HepG2 (cell line): ENCODE results near the gene RASSF7. TPM values are rescaled to one million over a fixed set of nuclear protein-coding genes. Genes with fewer than 3 reads are reported as not detected.

Source experiments
- ATF7-NPFF ChIP-seq: sonication (generic); formaldehyde crosslinking; IDR thresholded peaks from 2 replicates; pipeline ENCODE4 v1.8.1; 2023; ENCODE audit warnings: mild to moderate bottlenecking, low read depth, missing genetic modification reagents, moderate library complexity
- CHCHD3 ChIP-seq: sonication (generic); formaldehyde crosslinking; IDR thresholded peaks from 2 replicates; pipeline ENCODE4 v1.8.0; 2022; ENCODE audit warnings: mild to moderate bottlenecking, missing genetic modification reagents, moderate library complexity
- DPF2 ChIP-seq: sonication (generic); formaldehyde crosslinking; IDR thresholded peaks from 2 replicates; pipeline ENCODE4 v1.4.0; 2020; ENCODE audit warnings: mild to moderate bottlenecking, low read depth, missing genetic modification reagents, borderline replicate concordance
- FOXA1 ChIP-seq, 2 experiments: fragments of 450-650 bp in 1 of 2; sonication (generic) in 1 of 2; formaldehyde crosslinking in 1 of 2; IDR thresholded peaks; 2 replicates each; pipeline versions ENCODE4 v1.4.0 to v1.6.1; 2016 to 2020; ENCODE audit warnings: missing genetic modification reagents in 1 of 2
- MEIS1 ChIP-seq: sonication (generic); formaldehyde crosslinking; IDR thresholded peaks from 2 replicates; pipeline ENCODE4 v1.9.0; 2021; ENCODE audit warnings: mild to moderate bottlenecking, missing genetic modification reagents, moderate library complexity, borderline replicate concordance
- NRL ChIP-seq: sonication (generic); formaldehyde crosslinking; IDR thresholded peaks from 2 replicates; pipeline ENCODE4 v1.5.0; 2020; ENCODE audit warnings: missing genetic modification reagents, mild to moderate bottlenecking, moderate library complexity, borderline replicate concordance
- PITX1 ChIP-seq: sonication (generic); formaldehyde crosslinking; IDR thresholded peaks from 2 replicates; pipeline ENCODE4 v1.5.1; 2020; ENCODE audit warnings: mild to moderate bottlenecking, missing genetic modification reagents
- POLR2AphosphoS5 ChIP-seq: IDR thresholded peaks from 2 replicates; pipeline ENCODE4 v1.6.1; 2012; ENCODE audit warnings: low read depth, low read length
- REXO4 ChIP-seq: sonication (generic); formaldehyde crosslinking; IDR thresholded peaks from 2 replicates; pipeline ENCODE4 v1.8.0; 2022; ENCODE audit warnings: missing genetic modification reagents, mild to moderate bottlenecking, borderline replicate concordance
- SAP130 ChIP-seq: IDR thresholded peaks from 2 replicates; pipeline ENCODE4 v1.6.1; 2016; ENCODE audit warnings: low read depth
- SMARCC2 ChIP-seq: fragments of 450-650 bp; IDR thresholded peaks from 2 replicates; pipeline ENCODE4 v1.6.1; 2017; ENCODE audit warnings: antibody characterized with exemption, mild to moderate bottlenecking
- SOX6 ChIP-seq, 2 experiments: fragments of 450-650 bp in 1 of 2; sonication (generic) in 1 of 2; formaldehyde crosslinking in 1 of 2; IDR thresholded peaks; 2 replicates each; pipeline versions ENCODE4 v1.4.0 to v1.6.1; 2017 to 2020; ENCODE audit warnings: antibody characterized with exemption in 1 of 2, mild to moderate bottlenecking in 1 of 2, missing genetic modification reagents in 1 of 2
- SPEN ChIP-seq: sonication (generic); formaldehyde crosslinking; IDR thresholded peaks from 2 replicates; pipeline ENCODE4 v1.5.1; 2020; ENCODE audit warnings: low read depth, mild to moderate bottlenecking, missing genetic modification reagents
- SRSF1 ChIP-seq: fragments of 200-400 bp; formaldehyde crosslinking; optimal IDR thresholded peaks from 2 replicates; pipeline ENCODE3; 2017; ENCODE audit warnings: mild to moderate bottlenecking, low read depth, low read length, moderate library complexity
- ZBTB46 ChIP-seq: sonication (generic); formaldehyde crosslinking; IDR thresholded peaks from 2 replicates; pipeline ENCODE4 v1.4.0; 2020; ENCODE audit warnings: mild to moderate bottlenecking, missing genetic modification reagents, borderline replicate concordance
- ZC3H13 ChIP-seq: sonication (generic); formaldehyde crosslinking; IDR thresholded peaks from 2 replicates; pipeline ENCODE4 v1.8.1; 2023; ENCODE audit warnings: mild to moderate bottlenecking, missing genetic modification reagents, moderate library complexity
- ZFP41 ChIP-seq: sonication (generic); formaldehyde crosslinking; IDR thresholded peaks from 2 replicates; pipeline ENCODE4 v1.4.0; 2020; ENCODE audit warnings: mild to moderate bottlenecking, missing genetic modification reagents, borderline replicate concordance
- ZNF317 ChIP-seq: sonication (generic); formaldehyde crosslinking; IDR thresholded peaks from 2 replicates; pipeline ENCODE4 v1.5.0; 2020; ENCODE audit warnings: mild to moderate bottlenecking, missing genetic modification reagents
- ZNF598 ChIP-seq: sonication (generic); formaldehyde crosslinking; IDR thresholded peaks from 2 replicates; pipeline ENCODE4 v1.5.1; 2020; ENCODE audit warnings: mild to moderate bottlenecking, missing genetic modification reagents, borderline replicate concordance
- ZNF709 ChIP-seq: sonication (generic); formaldehyde crosslinking; IDR thresholded peaks from 2 replicates; pipeline ENCODE4 v1.5.0; 2020; ENCODE audit warnings: mild to moderate bottlenecking, missing genetic modification reagents
- polyA plus RNA-seq, 8 experiments: library from polyadenylated mRNA; depleted of rRNA in 3 of 8; stranded (reverse) in 7 of 8; unstranded in 1 of 8; fragments of >200 nt; fragmentation: Illumina TruSeq in 4 of 8; extraction: Trizol in 4 of 8; gene quantifications; 2 replicates each; pipeline versions ENCODE4 v1.2.1 to v1.2.3, GENCODE V29; 2011 to 2016; ENCODE audit warnings: low read depth in 4 of 8, missing spikeins in 1 of 8, mixed read lengths in 1 of 8; ENCODE audit not compliant: insufficient read depth in 1 of 8
- total RNA-seq, 5 experiments: library from RNA; depleted of rRNA; stranded (reverse); fragments of >200 nt; fragmentation: Illumina TruSeq; extraction: Trizol; gene quantifications; 2 replicates each; pipeline ENCODE4 v1.2.3, GENCODE V29; 2016; ENCODE audit warnings: low read depth in 1 of 5
- TF ChIP-seq, protein P1 (sequence below): IDR thresholded peaks from 2 replicates; pipeline ENCODE4 v1.6.1; 2016; ENCODE audit warnings: low read depth, control low read depth
- TF ChIP-seq, protein P2 (sequence below): sonication (generic); formaldehyde crosslinking; IDR thresholded peaks from 2 replicates; pipeline ENCODE4 v1.5.0; 2020; ENCODE audit warnings: mild to moderate bottlenecking, missing genetic modification reagents, borderline replicate concordance

The RASSF7 gene
- total and polyA plus RNA-seq, 2 of the 13 experiments (the other 11 are each of a cell fraction or from before 2014, with no cell fraction given), result 20.2 to 28.6 TPM

- peak; percentile 96 for TF ChIP-seq ZC3H13 (CRISPR knock-in tag)
- TF ChIP-seq, protein P1, sequence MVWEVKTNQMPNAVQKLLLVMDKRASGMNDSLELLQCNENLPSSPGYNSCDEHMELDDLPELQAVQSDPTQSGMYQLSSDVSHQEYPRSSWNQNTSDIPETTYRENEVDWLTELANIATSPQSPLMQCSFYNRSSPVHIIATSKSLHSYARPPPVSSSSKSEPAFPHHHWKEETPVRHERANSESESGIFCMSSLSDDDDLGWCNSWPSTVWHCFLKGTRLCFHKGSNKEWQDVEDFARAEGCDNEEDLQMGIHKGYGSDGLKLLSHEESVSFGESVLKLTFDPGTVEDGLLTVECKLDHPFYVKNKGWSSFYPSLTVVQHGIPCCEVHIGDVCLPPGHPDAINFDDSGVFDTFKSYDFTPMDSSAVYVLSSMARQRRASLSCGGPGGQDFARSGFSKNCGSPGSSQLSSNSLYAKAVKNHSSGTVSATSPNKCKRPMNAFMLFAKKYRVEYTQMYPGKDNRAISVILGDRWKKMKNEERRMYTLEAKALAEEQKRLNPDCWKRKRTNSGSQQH (CRISPR knock-in tag), result no peak
- peak; percentile 14; the same call in 1 of the 2 replicates for TF ChIP-seq PITX1 (CRISPR knock-in tag)
- no peak for TF ChIP-seq FOXA1 (IDR thresholded peaks at IDR 0.05)
- TF ChIP-seq FOXA1 (CRISPR knock-in tag; IDR thresholded peaks at IDR 0.05), result no peak
- 0 out of 2 replicates have a peak, but pooled peaks have one; percentile 55 for TF ChIP-seq MEIS1 (CRISPR knock-in tag)
- peak; percentile 50; the same call in 1 of the 2 replicates for TF ChIP-seq SPEN
- TF ChIP-seq ZNF598 (CRISPR knock-in tag), result peak; percentile 57; the same call in 1 of the 2 replicates
- TF ChIP-seq CHCHD3 (CRISPR knock-in tag), result 0 out of 2 replicates have a peak, but pooled peaks have one; percentile 30
- 0 out of 2 replicates have a peak, but pooled peaks have one; percentile 55 for TF ChIP-seq ATF7-NPFF
- TF ChIP-seq SAP130 (CRISPR knock-in tag), result peak; percentile 54
- peak; percentile 14 for TF ChIP-seq POLR2AphosphoS5
- TF ChIP-seq, protein P2, sequence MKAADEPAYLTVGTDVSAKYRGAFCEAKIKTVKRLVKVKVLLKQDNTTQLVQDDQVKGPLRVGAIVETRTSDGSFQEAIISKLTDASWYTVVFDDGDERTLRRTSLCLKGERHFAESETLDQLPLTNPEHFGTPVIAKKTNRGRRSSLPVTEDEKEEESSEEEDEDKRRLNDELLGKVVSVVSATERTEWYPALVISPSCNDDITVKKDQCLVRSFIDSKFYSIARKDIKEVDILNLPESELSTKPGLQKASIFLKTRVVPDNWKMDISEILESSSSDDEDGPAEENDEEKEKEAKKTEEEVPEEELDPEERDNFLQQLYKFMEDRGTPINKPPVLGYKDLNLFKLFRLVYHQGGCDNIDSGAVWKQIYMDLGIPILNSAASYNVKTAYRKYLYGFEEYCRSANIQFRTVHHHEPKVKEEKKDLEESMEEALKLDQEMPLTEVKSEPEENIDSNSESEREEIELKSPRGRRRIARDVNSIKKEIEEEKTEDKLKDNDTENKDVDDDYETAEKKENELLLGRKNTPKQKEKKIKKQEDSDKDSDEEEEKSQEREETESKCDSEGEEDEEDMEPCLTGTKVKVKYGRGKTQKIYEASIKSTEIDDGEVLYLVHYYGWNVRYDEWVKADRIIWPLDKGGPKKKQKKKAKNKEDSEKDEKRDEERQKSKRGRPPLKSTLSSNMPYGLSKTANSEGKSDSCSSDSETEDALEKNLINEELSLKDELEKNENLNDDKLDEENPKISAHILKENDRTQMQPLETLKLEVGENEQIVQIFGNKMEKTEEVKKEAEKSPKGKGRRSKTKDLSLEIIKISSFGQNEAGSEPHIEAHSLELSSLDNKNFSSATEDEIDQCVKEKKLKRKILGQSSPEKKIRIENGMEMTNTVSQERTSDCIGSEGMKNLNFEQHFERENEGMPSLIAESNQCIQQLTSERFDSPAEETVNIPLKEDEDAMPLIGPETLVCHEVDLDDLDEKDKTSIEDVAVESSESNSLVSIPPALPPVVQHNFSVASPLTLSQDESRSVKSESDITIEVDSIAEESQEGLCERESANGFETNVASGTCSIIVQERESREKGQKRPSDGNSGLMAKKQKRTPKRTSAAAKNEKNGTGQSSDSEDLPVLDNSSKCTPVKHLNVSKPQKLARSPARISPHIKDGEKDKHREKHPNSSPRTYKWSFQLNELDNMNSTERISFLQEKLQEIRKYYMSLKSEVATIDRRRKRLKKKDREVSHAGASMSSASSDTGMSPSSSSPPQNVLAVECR (CRISPR knock-in tag), result peak; percentile 46; the same call in 1 of the 2 replicates
- no peak for TF ChIP-seq SMARCC2
- TF ChIP-seq DPF2 (CRISPR knock-in tag), result no peak
- TF ChIP-seq ZBTB46 (CRISPR knock-in tag), result no peak
- TF ChIP-seq ZNF709 (CRISPR knock-in tag), result no peak
- peak; percentile 39; the same call in 1 of the 2 replicates for TF ChIP-seq ZFP41 (CRISPR knock-in tag)
- peak; percentile 58 for TF ChIP-seq SRSF1
- peak; percentile 89; the same call in 1 of the 2 replicates for TF ChIP-seq NRL (CRISPR knock-in tag)
- no peak for TF ChIP-seq SOX6 (IDR thresholded peaks at IDR 0.05)
- 0 out of 2 replicates have a peak, but pooled peaks have one; percentile 25 for TF ChIP-seq SOX6 (CRISPR knock-in tag; IDR thresholded peaks at IDR 0.05)
- peak; percentile 88 for TF ChIP-seq ZNF317
- TF ChIP-seq REXO4 (CRISPR knock-in tag), result no peak
Measured at GRCh38 chr11:565921-566509, 5.2 kb downstream of the RASSF7 start (continued).
